AG04449 (cell line): ENCODE results near the gene SATL1.

Experiments used
- CTCF ChIA-PET: fragments of 350-600 bp; formaldehyde crosslinking; extraction: SDS; loops from one replicate; lab custom pipeline; 2021; ENCODE audit warnings: antibody characterized with exemption; lab: Yijun Ruan, JAX
- POLR2A ChIA-PET: fragments of 400-600, 350-600 bp; formaldehyde crosslinking; extraction: SDS; loops from one replicate; lab custom pipeline; 2020; ENCODE audit warnings: antibody characterized with exemption, inconsistent platforms; lab: Yijun Ruan, JAX
- DNase-seq: peaks from one replicate; pipeline ENCODE4 v3.0.0-alpha.2; 2010; ENCODE audit warnings: low read depth, low spot score
- H3K4me3 ChIP-seq: 2 replicates; pipeline ENCODE4 v1.5.1; 2011; ENCODE audit warnings: low read depth, mild to moderate bottlenecking, control low read depth, low read length
- TF ChIP-seq, protein P1 (sequence below): IDR thresholded peaks from one replicate; pipeline ENCODE4 v1.5.1; 2011; ENCODE audit warnings: mild to moderate bottlenecking, moderate library complexity, low read length, control low read depth, inconsistent platforms; ENCODE audit not compliant: insufficient read depth; ENCODE audit errors: missing control alignments

Gene SATL1

DNA sequence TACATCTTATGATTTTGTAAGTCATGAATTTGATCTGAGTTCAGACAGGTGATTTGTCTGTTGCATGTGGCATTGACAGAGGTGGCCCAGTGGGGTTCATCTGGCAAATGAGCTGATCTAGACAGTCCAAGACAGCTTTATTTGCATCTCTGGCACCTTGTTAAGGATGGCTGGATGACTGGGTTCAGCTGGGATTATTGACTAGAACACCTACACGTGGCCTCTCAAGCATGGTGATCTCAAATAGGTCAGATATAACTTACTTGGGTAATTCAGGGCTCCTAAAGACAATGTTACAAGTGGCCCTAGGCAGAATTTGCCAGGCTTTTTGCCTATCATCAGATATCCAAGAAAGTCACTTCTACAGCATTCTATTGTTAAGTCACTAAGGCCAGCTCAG lies 192.0 kb downstream of the SATL1 start:
- ChIA-PET POLR2A (no interaction called here), CTCF (interaction anchor here (6.8 kb wide), 1 partner anchor 322 kb away, joined by 32 read pairs; no protein-coding TSS in a partner anchor)
- no peak for DNase-seq
- no peak overlapping the region for H3K4me3 ChIP-seq
- TF ChIP-seq, protein P1, sequence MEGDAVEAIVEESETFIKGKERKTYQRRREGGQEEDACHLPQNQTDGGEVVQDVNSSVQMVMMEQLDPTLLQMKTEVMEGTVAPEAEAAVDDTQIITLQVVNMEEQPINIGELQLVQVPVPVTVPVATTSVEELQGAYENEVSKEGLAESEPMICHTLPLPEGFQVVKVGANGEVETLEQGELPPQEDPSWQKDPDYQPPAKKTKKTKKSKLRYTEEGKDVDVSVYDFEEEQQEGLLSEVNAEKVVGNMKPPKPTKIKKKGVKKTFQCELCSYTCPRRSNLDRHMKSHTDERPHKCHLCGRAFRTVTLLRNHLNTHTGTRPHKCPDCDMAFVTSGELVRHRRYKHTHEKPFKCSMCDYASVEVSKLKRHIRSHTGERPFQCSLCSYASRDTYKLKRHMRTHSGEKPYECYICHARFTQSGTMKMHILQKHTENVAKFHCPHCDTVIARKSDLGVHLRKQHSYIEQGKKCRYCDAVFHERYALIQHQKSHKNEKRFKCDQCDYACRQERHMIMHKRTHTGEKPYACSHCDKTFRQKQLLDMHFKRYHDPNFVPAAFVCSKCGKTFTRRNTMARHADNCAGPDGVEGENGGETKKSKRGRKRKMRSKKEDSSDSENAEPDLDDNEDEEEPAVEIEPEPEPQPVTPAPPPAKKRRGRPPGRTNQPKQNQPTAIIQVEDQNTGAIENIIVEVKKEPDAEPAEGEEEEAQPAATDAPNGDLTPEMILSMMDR: no peak
